GM18868 (cell line): ENCODE data around the gene TRMT61A.
A peak's percentile ranks its signal among the peaks of the same experiment; 100 is the strongest.

Experiments
- ATAC-seq: cut with Tn5 transposase; IDR thresholded peaks from one replicate; pipeline ENCODE4 v1.9.1; 2021; ENCODE audit warnings: mild to moderate bottlenecking, moderate library complexity; ENCODE audit not compliant: unreplicated experiment

TRMT61A gene

GRCh38 chr14:103528587-103529382 is at the start of gene TRMT61A:
TRMT61A (plus strand) TSS chr14:103529196; CDS start chr14:103529979, 783 bp downstream.
- ATAC-seq = no peak

DNA sequence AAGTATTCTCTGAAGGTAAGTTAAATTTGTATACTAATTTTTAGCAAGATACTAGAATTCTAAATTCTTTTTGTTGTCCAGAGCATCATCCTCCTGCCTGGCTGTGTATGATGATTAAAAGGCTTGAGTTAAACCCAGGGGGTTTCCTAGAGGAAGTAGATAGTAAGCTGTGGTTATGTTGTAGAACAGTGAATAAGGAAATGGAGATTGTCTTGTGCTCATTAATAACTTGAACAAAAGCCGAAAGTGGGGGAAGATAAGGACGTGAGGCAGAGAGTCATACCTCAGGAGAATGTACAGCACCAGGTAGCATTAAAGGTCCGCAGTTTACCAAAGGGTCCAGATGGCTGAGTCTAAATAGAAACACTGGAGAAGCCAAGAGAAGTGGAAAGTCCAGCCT is 48.4 kb upstream of the TRMT61A start:
- ATAC-seq = peak; percentile 90

- no peak for ATAC-seq
Observed at GRCh38 chr14:103483600-103483999, 45.4 kb upstream of the TRMT61A start.

DNA sequence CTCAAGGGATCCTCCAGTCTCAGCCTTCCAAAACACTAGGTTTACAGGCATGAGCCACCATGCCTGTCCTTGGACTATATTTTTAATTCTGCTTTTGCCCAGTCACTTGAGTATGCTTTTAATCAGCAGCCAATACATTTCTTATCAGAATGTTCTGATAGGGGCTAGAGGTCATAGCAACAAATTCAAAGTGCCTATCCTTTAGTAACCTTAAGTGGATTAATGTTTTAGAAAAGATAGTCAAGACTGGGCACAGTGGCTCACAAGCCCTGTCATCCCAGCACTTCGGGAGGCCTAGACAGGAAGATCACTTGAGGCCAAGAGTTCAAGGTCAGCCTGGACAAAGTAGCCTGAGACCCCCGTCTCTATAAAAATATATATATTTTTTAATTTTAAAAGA is 43.5 kb upstream of the TRMT61A start:
- no peak for ATAC-seq

DNA sequence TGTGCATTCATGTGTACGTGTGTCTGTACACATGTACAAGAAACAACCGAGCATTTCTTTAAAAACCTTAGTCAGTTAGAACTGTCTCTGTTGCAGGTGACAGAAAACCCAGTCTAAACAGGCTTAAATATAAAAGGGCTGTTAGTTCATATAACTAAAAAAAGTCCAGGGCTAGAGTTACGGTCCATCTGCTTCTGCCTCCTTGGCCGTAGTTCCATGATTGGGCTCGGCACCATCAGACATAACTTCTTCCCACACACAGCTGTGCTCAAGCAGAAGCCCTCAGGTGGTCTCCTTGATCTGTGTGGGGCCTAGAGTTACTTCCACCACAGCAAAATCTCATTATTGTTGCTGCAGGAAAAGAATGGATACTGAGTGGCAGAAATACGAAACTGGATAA is 40.9 kb upstream of the TRMT61A start:
- ATAC-seq = no peak

- ATAC-seq = no peak
Observed at GRCh38 chr14:103488960-103489359, 40.0 kb upstream of the TRMT61A start.

GRCh38 chr14:103489621-103490020 is 39.4 kb upstream of the TRMT61A start:
- no peak for ATAC-seq

- no peak for ATAC-seq
Observed at GRCh38 chr14:103491691-103492090, 37.3 kb upstream of the TRMT61A start.

DNA sequence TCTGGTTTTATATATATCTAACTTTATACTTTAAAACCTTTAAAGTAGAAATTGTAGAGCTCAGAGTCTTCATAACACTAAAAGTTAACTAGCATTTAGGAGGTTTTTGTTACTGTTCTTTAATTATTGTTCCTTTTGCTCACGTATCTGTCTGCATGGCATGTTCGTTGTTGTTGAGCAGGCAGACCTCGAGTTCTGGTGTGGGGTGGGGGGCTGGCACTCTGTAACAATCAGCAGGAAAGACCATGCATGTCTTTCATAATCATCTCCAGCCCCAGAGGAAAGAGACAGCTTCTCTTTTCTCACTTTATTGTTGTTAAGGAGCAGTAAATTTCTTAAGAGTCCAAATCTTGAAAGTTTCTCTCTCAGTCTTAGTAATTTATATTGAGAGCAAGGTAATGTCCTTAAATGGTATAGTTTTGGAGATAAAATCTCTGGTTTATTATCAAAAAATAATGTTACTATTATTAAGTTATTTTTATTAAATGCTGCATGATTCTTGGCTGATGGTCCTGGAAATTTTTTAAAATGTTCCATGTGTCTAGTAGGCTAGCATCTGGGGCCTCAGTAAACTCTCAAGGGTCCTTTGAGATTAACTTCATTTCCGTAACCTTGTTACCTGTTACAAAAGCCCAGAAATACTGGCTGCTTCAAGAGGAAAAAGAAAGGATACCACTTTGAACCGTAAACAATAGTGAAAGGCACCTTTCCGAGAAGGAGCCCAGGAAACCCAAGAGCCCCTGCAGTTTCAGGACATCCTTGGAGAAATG is 36.7 kb upstream of the TRMT61A start:
- ATAC-seq = no peak

GRCh38 chr14:103495854-103496253 is 33.1 kb upstream of the TRMT61A start:
- no peak for ATAC-seq

- ATAC-seq = no peak
Observed at GRCh38 chr14:103496776-103497175, 32.2 kb upstream of the TRMT61A start.

DNA sequence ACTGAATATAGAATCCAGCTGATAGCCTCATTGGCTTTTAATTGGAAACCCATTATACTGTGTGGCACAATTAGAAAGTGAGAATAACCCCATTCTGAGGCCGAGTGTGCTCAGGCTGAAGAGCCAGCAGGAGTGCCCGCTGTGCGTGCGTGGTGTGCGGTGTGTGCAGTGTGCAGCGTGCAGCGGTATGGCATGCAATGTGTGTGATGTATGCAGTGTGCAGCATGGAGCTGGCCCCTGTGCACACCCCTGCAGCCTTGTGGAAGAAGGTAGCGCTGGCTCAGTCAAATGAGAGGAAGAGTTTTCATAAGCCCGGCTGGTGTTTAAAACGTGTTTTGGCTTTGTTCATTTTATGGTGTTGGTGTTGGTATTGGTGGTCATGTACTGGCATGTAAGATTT is 29.3 kb upstream of the TRMT61A start:
- ATAC-seq = no peak

GRCh38 chr14:103500148-103500990 is 28.6 kb upstream of the TRMT61A start:
- ATAC-seq = no peak

DNA sequence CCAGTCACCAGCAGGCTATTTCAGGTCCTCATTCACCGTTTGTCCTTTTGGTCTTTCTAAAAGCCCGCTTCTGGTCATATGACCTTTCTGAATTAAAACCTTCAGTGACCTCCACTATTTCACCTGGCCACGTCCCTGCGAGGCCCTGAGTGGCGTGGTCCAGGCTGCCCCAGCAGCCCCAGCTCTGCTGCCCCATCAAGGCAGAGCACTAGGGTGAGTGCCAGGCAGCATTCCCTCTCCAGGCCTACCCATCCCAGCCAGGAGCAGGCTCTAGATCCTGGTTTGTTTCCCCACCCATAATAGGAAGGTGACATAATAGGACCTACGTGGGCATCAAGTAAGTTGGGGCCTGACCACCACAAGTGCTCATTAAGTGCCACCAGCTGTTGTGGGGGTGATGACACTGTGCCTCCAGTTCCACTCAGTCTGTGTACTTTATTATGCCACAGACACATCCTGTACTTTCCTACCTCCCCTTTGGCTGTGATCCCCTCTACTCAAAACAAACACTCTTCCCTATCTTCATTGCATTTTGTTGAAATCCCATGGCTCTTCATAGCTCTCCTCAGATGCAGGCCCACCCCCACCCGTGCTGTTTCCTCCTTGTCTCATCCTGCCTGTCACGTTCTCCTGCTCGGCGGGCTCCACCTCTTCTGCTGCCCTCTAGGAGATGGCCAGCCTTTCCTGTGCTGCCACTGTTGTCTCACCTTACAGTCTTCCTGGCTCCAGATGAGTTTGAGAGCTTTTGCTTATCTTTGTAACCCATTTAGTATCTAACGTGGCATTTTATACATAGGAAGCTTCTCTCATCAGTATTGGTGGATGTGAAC is 27.7 kb upstream of the TRMT61A start:
- no peak for ATAC-seq

- no peak for ATAC-seq
Observed at GRCh38 chr14:103501921-103502669, 26.9 kb upstream of the TRMT61A start.

DNA sequence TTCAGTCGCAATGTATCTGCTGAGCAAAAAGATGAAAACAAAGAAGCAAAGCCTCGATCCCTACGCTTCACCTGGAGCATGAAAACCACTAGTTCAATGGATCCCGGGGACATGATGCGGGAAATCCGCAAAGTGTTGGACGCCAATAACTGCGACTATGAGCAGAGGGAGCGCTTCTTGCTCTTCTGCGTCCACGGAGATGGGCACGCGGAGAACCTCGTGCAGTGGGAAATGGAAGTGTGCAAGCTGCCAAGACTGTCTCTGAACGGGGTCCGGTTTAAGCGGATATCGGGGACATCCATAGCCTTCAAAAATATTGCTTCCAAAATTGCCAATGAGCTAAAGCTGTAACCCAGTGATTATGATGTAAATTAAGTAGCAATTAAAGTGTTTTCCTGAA is 26.1 kb upstream of the TRMT61A start:
- ATAC-seq = no peak

DNA sequence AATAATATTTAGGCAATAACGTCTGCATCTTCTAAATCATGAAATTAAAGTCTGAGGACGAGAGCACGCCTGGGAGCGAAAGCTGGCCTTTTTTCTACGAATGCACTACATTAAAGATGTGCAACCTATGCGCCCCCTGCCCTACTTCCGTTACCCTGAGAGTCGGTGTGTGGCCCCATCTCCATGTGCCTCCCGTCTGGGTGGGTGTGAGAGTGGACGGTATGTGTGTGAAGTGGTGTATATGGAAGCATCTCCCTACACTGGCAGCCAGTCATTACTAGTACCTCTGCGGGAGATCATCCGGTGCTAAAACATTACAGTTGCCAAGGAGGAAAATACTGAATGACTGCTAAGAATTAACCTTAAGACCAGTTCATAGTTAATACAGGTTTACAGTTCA is 25.7 kb upstream of the TRMT61A start:
- no peak for ATAC-seq

DNA sequence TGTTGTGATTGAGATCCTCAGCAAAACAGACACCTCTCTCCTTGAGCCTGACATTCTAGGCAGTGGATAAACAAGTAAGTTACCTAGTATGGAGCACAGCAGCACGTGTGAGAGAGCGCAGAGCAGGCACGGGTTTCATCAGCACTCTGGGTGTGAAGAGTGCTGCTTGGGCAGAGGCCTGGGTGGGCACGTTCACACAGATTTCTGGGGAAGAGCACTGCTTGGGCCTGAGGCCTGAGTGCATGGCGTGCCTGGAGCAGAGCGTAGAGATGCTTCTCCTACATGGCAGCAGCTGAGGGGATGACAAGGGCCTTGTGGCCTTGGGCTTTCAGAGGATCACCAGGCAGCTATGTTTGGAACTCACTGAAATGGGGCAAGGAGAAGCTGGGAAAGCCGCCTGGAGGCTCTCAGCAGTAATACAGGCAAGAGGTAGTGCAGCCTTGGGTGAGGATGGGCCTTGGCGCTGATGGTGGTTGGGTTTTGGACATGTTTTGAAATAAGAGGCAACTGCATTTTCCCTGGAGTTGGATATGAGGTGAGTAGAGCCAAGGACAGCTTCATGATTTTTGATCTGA is 23.9 kb upstream of the TRMT61A start:
- ATAC-seq = no peak

DNA sequence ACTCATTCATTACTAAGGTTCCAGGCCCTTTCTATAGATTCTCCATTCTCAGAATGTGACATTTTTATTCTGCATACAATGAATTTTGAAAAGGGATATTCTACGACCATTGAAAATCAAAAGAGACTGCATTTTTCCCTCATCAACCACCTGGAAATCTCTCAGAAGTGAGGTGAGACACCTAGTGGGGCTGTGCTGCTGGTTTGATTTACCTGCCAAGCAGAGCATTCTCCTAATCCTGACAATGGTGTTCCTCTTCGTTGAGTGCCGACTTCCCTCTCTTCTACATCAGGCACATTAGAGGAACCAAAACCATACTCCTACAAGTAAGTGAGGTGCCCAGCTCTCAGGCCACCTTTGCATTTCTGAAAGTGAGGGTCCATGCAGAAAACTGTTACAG is 21.2 kb upstream of the TRMT61A start:
- no peak for ATAC-seq
